HCT116 (cell line): ENCODE results near the gene HCFC1. TPM values are rescaled to one million over a fixed set of nuclear protein-coding genes. Genes with fewer than 3 reads are reported as not detected.

Experiments used
- ATAC-seq: fragments of 200-7000 bp; cut with Tn5 transposase; 2 replicates; pipeline ENCODE4 v1.9.1; 2020; ENCODE audit warnings: mild to moderate bottlenecking, moderate library complexity
- BruUV-seq: library from RNA; stranded (reverse); fragments of 400-500 nt; replicated peaks from 2 replicates; lab custom pipeline; 2021; lab: Mats Ljungman, UMichigan
- CTCF ChIA-PET: fragments of 300-600 bp; sonication (Branson Sonifier 250); formaldehyde crosslinking; loops from one replicate; lab custom pipeline; 2021; ENCODE audit warnings: antibody characterized with exemption; lab: Charles Lee
- POLR2A ChIA-PET: fragments of 300-600, 350-600 bp; sonication (Branson Sonifier 250); formaldehyde crosslinking; loops from one replicate; lab custom pipeline; 2021; ENCODE audit warnings: antibody characterized with exemption; lab: Charles Lee
- RAD21 ChIA-PET, 2 experiments: fragments of 300-600 bp; sonication (Branson Sonifier 250); formaldehyde crosslinking; loops; one replicate each; lab custom pipeline; 2023; ENCODE audit warnings: low total read pairs in 2 of 2; ENCODE audit not compliant: uncharacterized antibody in 2 of 2, unreplicated experiment in 2 of 2, low non-redundant PET in 1 of 2; lab: Charles Lee
- DNase-seq: peaks from one replicate; pipeline ENCODE4 v3.0.0-alpha.2; 2010; ENCODE audit warnings: low read depth, low spot score
- H2AFZ ChIP-seq: fragments of 200-600 bp; shearing (Covaris generic), sonication (generic); 2 replicates; pipeline ENCODE4 v1.6.1; 2017; ENCODE audit warnings: low read depth, mixed run types, mixed read lengths, antibody characterized with exemption, low read length; ENCODE audit not compliant: poor library complexity, severe bottlenecking
- H3K27ac ChIP-seq: 2 replicates; pipeline ENCODE4 v1.5.1; 2012; ENCODE audit warnings: low read depth, low read length
- H3K27me3 ChIP-seq: fragments of 200-600 bp; sonication (generic); 2 replicates; pipeline ENCODE4 v1.6.1; 2016; ENCODE audit warnings: mixed run types, low read length, mixed read lengths; ENCODE audit not compliant: insufficient read depth
- H3K36me3 ChIP-seq, 2 experiments: fragments of 200-500 bp in 1 of 2; fragments of 200-600 bp in 1 of 2; sonication (Bioruptor generic) in 1 of 2; sonication (generic) in 1 of 2; 2 replicates each; pipeline versions ENCODE4 v1.5.1 to v1.6.1; 2014 to 2016; ENCODE audit warnings: low read length in 2 of 2, inconsistent platforms in 1 of 2, mixed read lengths in 1 of 2, mixed run types in 1 of 2; ENCODE audit not compliant: insufficient read depth in 2 of 2, control insufficient read depth in 1 of 2
- H3K4me1 ChIP-seq, 2 experiments: fragments of 200-600 bp in 1 of 2; sonication (generic) in 1 of 2; 2 replicates each; pipeline versions ENCODE4 v1.5.1 to v1.6.1; 2012 to 2017; ENCODE audit warnings: low read length in 2 of 2, inconsistent platforms in 1 of 2, mild to moderate bottlenecking in 1 of 2, mixed read lengths in 1 of 2, mixed run types in 1 of 2, moderate library complexity in 1 of 2; ENCODE audit not compliant: insufficient read depth in 2 of 2, control insufficient read depth in 1 of 2
- H3K4me2 ChIP-seq: fragments of 200-600 bp; sonication (generic); 2 replicates; pipeline ENCODE4 v1.6.1; 2017; ENCODE audit warnings: mixed run types, low read length, mixed read lengths
- H3K4me3 ChIP-seq, 2 experiments: fragments of 200-600 bp in 1 of 2; sonication (generic) in 1 of 2; replicated peaks in 1 of 2; 2 replicates each; pipeline ENCODE4 v1.5.1; 2011 to 2016; ENCODE audit warnings: low read length in 2 of 2, control low read depth in 1 of 2, low read depth in 1 of 2, mild to moderate bottlenecking in 1 of 2, mixed read lengths in 1 of 2, mixed run types in 1 of 2
- H3K79me2 ChIP-seq: fragments of 200-600 bp; sonication (generic); 2 replicates; pipeline ENCODE4 v1.6.1; 2017; ENCODE audit warnings: mild to moderate bottlenecking, mixed run types, low read length, moderate library complexity, mixed read lengths; ENCODE audit not compliant: insufficient read depth
- H3K9ac ChIP-seq: fragments of 200-600 bp; sonication (generic); 2 replicates; pipeline ENCODE4 v1.6.1; 2016; ENCODE audit warnings: low read length, mixed read lengths
- H3K9me2 ChIP-seq: fragments of 200-600 bp; sonication (generic), shearing (Covaris generic); 2 replicates; pipeline ENCODE4 v1.6.1; 2017; ENCODE audit warnings: mixed run types, mild to moderate bottlenecking, moderate library complexity; ENCODE audit not compliant: insufficient read depth
- H3K9me3 ChIP-seq, 2 experiments: fragments of 200-500 bp in 1 of 2; fragments of 200-600 bp in 1 of 2; sonication (Bioruptor generic) in 1 of 2; sonication (generic) in 1 of 2; 2 replicates each; pipeline ENCODE4 v1.6.1; 2014 to 2017; ENCODE audit warnings: low read length in 2 of 2, mixed read lengths in 2 of 2, inconsistent platforms in 1 of 2, low read depth in 1 of 2, mild to moderate bottlenecking in 1 of 2, mixed run types in 1 of 2, moderate library complexity in 1 of 2; ENCODE audit not compliant: control insufficient read depth in 1 of 2, insufficient read depth in 1 of 2
- H4K20me1 ChIP-seq: fragments of 200-600 bp; sonication (generic), shearing (Covaris generic); 2 replicates; pipeline ENCODE4 v1.6.1; 2017; ENCODE audit warnings: mixed run types, mild to moderate bottlenecking, moderate library complexity; ENCODE audit not compliant: insufficient read depth
- CBX3 ChIP-seq: IDR thresholded peaks from 2 replicates; pipeline ENCODE4 v1.6.1; 2012; ENCODE audit warnings: low read depth
- EGR1 ChIP-seq: IDR thresholded peaks from 2 replicates; pipeline ENCODE4 v1.6.1; 2012; ENCODE audit warnings: low read depth
- EZH2 ChIP-seq: fragments of 200-600 bp; sonication (generic); IDR thresholded peaks from 2 replicates; pipeline ENCODE4 v1.6.1; 2017; ENCODE audit warnings: antibody characterized with exemption, mixed run types
- EZH2phosphoT487 ChIP-seq: fragments of 200-600 bp; IDR thresholded peaks from 2 replicates; pipeline ENCODE4 v1.6.1; 2018; ENCODE audit warnings: antibody characterized with exemption, borderline replicate concordance
- FOSL1 ChIP-seq: IDR thresholded peaks from 2 replicates; pipeline ENCODE4 v1.6.1; 2012; ENCODE audit warnings: low read depth
- POLR2AphosphoS5 ChIP-seq: IDR thresholded peaks from 2 replicates; pipeline ENCODE4 v1.6.1; 2011; ENCODE audit warnings: mild to moderate bottlenecking, low read depth, low read length, moderate library complexity
- RAD21 ChIP-seq: IDR thresholded peaks from 2 replicates; pipeline ENCODE4 v1.6.1; 2012; ENCODE audit warnings: low read depth, mild to moderate bottlenecking
- SIN3A ChIP-seq: IDR thresholded peaks from 2 replicates; pipeline ENCODE4 v1.6.1; 2012; ENCODE audit warnings: low read depth
- SP1 ChIP-seq: IDR thresholded peaks from 2 replicates; pipeline ENCODE4 v1.6.1; 2012; ENCODE audit warnings: low read depth
- SRF ChIP-seq: IDR thresholded peaks from 2 replicates; pipeline ENCODE4 v1.6.1; 2012; ENCODE audit warnings: low read depth
- YY1 ChIP-seq: IDR thresholded peaks from 2 replicates; pipeline ENCODE4 v1.6.1; 2011; ENCODE audit warnings: low read length, low read depth, moderate library complexity, mild to moderate bottlenecking; ENCODE audit not compliant: insufficient replicate concordance; ENCODE audit errors: extremely low read depth
- ZFX ChIP-seq: fragments of 450-650 bp; IDR thresholded peaks from 2 replicates; pipeline ENCODE4 v1.6.1; 2017
- intact Hi-C: fragments of 100-400 bp; cut with micrococcal nuclease; formaldehyde crosslinking; loops from 2 replicates; pipeline ENCODE4 v1.10.0; 2022
- total RNA-seq: library from RNA; stranded (reverse); gene quantifications from one replicate; pipeline ENCODE4 v1.2.1, GENCODE V29; 2021; ENCODE audit not compliant: unreplicated experiment
- TF ChIP-seq, protein P1 (sequence below): IDR thresholded peaks from 2 replicates; pipeline ENCODE4 v1.6.1; 2012
- TF ChIP-seq, protein P2 (sequence below), 3 experiments: fragments of 200-600 bp in 1 of 3; sonication (generic) in 1 of 3; IDR thresholded peaks in 2 of 3; conservative IDR thresholded peaks in 1 of 3; 2 replicates each; pipeline ENCODE4 v1.5.1; 2012 to 2017; ENCODE audit warnings: low read depth in 2 of 3, low read length in 2 of 3, antibody characterized with exemption in 1 of 3, borderline replicate concordance in 1 of 3, control low read depth in 1 of 3, mild to moderate bottlenecking in 1 of 3, mixed read lengths in 1 of 3, mixed run types in 1 of 3, moderate library complexity in 1 of 3; ENCODE audit not compliant: insufficient read depth in 1 of 3
- TF ChIP-seq, protein P3 (sequence below): IDR thresholded peaks from 2 replicates; pipeline ENCODE4 v1.6.1; 2012
- TF ChIP-seq, protein P4 (sequence below): IDR thresholded peaks from 2 replicates; pipeline ENCODE4 v1.6.1; 2011; ENCODE audit warnings: mild to moderate bottlenecking, low read length, moderate library complexity; ENCODE audit not compliant: insufficient replicate concordance; ENCODE audit errors: extremely low read depth

HCFC1 gene
- total RNA-seq, 1 experiment from 2014 or later: 72.8 TPM

DNA sequence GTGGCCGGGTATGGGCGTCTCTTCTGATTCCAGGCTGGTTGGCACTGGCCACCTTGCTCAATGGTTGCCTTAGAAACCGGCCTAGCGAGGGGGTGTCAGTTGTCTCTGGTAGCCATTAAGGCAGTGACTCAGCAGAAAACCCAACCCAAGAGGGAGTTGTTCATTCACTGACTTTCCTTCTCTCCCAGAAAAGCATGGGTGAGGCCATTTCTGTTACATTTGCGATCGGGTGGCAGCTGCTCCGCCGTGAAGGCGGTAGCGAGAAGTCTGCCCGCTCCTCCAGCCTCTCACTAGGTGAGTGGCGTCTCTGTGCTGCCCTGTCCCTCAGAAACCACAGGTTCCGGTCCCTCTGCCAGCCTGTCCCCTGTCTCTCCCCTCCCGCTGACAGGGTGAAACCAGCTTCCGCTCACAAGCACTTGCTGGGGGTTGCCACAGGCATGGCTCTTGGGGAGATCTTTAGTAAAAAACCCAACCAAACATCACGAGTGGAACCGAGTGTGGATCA is 30.6 kb upstream of the HCFC1 start:
- Histone ChIP-seq H4K20me1 (no peaks in the 10 kb centered on the region), H3K4me3 (no peak overlapping the region), H3K9me2 (no peaks in the 10 kb centered on the region), H3K27ac (peak overlapping the region; percentile 35), H3K4me1 (peaks cover 8 to 11% of the 10 kb centered on the region in 2 experiments; a peak in 3 of 4 replicates), H3K9me3 (no peaks in the 10 kb centered on the region), H3K4me2 (peak overlapping the region; percentile 33; the same call in 1 of the 2 replicates), H3K9ac (no peak overlapping the region), H2AFZ (no peak overlapping the region), H3K79me2 (no peaks in the 10 kb centered on the region), H3K36me3 (no peaks in the 10 kb centered on the region), H3K27me3 (no peaks in the 10 kb centered on the region)
- TF ChIP-seq ZFX: no peak
- TF ChIP-seq CBX3: no peak
- TF ChIP-seq EGR1: no peak
- TF ChIP-seq, protein P1, sequence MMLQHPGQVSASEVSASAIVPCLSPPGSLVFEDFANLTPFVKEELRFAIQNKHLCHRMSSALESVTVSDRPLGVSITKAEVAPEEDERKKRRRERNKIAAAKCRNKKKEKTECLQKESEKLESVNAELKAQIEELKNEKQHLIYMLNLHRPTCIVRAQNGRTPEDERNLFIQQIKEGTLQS: no peak
- TF ChIP-seq, protein P2, sequence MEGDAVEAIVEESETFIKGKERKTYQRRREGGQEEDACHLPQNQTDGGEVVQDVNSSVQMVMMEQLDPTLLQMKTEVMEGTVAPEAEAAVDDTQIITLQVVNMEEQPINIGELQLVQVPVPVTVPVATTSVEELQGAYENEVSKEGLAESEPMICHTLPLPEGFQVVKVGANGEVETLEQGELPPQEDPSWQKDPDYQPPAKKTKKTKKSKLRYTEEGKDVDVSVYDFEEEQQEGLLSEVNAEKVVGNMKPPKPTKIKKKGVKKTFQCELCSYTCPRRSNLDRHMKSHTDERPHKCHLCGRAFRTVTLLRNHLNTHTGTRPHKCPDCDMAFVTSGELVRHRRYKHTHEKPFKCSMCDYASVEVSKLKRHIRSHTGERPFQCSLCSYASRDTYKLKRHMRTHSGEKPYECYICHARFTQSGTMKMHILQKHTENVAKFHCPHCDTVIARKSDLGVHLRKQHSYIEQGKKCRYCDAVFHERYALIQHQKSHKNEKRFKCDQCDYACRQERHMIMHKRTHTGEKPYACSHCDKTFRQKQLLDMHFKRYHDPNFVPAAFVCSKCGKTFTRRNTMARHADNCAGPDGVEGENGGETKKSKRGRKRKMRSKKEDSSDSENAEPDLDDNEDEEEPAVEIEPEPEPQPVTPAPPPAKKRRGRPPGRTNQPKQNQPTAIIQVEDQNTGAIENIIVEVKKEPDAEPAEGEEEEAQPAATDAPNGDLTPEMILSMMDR (IDR thresholded peaks at IDR 0.05 in 2 of 3, conservative IDR thresholded peaks at IDR 0.05 in 1 of 3; ENCODE audit: borderline replicate concordance in 1 of 3, insufficient read depth in 1 of 3, low read depth in 2 of 3, low read length in 2 of 3): no peak
- no peak for TF ChIP-seq YY1
- TF ChIP-seq EZH2: no peak
- TF ChIP-seq POLR2AphosphoS5: no peak
- no peak for TF ChIP-seq SIN3A
- no peak for TF ChIP-seq RAD21
- no peak for TF ChIP-seq SRF
- TF ChIP-seq, protein P3, sequence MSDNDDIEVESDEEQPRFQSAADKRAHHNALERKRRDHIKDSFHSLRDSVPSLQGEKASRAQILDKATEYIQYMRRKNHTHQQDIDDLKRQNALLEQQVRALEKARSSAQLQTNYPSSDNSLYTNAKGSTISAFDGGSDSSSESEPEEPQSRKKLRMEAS: no peak
- TF ChIP-seq FOSL1: no peak
- no peak for TF ChIP-seq SP1
- no peak for TF ChIP-seq EZH2phosphoT487
- TF ChIP-seq, protein P4, sequence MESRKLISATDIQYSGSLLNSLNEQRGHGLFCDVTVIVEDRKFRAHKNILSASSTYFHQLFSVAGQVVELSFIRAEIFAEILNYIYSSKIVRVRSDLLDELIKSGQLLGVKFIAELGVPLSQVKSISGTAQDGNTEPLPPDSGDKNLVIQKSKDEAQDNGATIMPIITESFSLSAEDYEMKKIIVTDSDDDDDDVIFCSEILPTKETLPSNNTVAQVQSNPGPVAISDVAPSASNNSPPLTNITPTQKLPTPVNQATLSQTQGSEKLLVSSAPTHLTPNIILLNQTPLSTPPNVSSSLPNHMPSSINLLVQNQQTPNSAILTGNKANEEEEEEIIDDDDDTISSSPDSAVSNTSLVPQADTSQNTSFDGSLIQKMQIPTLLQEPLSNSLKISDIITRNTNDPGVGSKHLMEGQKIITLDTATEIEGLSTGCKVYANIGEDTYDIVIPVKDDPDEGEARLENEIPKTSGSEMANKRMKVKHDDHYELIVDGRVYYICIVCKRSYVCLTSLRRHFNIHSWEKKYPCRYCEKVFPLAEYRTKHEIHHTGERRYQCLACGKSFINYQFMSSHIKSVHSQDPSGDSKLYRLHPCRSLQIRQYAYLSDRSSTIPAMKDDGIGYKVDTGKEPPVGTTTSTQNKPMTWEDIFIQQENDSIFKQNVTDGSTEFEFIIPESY: no peak
- ChIA-PET RAD21 (no interaction called here), POLR2A (no interaction called here), CTCF (interaction anchor here (2.3 kb wide), 1 partner anchor 11 kb away, joined by 8 read pairs; no protein-coding TSS in a partner anchor)
- ATAC-seq (peak; percentile 38; the same call in 1 of the 2 replicates), DNase-seq (no peak)
- intact Hi-C loops: no loop called here
- no TSS peak for BruUV-seq
